Daoy (cell line): Measurements from ENCODE around the gene DDX47. TPM values are rescaled to one million over a fixed set of nuclear protein-coding genes. Genes with fewer than 3 reads are reported as not detected.

Experiments
- DNase-seq: peaks from one replicate; pipeline ENCODE4 v3.0.0-alpha.2; 2015; ENCODE audit warnings: low read depth
- total RNA-seq: library from RNA; depleted of rRNA; stranded (reverse); fragments of >200 nt; shearing (Covaris generic); gene quantifications from 2 replicates; pipeline ENCODE4 v1.2.3, GENCODE V29; 2014; rRNA removed

The DDX47 gene
- total RNA-seq: 229 and 269 TPM in 2 replicates

DNA sequence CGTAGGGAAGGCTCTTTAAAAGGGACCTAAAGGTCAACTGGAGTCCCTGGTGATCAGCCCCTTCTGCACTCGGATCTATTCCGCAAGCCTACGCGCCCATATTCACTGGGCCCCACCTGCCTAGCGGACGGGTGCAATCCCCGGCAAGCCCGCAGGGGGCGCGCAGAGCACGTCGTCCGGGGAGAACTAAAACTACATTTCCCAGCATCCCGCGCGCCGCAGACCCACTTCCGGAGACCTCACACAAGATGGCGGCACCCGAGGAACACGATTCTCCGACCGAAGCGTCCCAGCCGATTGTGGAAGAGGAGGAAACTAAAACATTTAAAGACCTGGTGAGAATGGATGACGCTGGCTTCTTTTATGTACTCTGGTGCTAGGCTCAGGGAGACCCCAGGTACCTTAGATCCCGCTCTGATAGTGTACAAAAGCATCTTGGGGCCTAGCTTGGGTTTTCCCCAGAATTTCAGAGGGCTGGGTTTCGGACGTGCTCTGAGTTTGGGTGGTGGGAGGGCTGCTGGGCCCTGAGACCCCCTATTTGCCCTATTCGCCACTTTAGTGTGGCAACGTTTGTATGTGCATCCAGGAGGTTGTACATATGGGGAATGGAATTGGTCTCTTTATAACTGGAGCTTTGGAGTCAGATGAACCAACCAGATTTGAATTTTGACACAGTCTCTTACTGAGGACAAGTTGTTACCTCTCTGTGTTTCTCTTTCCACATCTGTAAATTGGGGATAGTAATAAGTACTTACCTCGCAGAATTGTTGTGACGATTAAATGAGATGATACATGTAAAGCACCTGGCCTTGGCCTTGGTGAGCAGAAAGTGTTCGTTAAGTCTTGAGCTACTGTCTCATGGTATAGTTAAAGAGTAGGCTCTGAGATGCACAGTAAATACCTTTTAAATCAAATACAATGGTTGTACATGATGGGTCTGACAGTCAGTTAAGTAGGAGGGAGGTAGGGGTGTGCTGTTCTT is at the start of gene DDX47:
Gene DDX47, plus strand, starts transcription at position 227 of the 982 bp plus-strand sequence. Its CDS starts 22 bp downstream, at position 249.
- DNase-seq: peak; percentile 96

DNA sequence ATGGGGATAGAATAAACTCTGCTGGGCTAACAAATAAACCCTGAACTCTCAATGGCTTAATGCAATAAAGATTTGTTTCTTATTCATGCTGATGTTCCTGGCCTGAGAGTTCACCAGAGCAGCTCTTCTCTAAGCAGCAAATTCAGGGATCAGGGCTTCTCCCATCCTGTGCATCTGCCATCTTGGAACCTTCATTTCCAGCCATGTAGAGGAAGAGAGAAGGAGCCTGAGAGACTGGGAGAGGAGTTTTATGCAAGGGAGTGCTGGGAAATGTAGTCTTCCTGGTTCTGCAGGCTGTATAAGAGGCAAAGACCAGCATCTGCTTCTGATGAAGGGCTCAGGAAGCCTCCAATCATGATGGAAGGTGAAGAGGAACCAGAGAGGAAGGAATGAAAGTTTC is 48.3 kb upstream of the DDX47 start:
- no peak for DNase-seq

DNA sequence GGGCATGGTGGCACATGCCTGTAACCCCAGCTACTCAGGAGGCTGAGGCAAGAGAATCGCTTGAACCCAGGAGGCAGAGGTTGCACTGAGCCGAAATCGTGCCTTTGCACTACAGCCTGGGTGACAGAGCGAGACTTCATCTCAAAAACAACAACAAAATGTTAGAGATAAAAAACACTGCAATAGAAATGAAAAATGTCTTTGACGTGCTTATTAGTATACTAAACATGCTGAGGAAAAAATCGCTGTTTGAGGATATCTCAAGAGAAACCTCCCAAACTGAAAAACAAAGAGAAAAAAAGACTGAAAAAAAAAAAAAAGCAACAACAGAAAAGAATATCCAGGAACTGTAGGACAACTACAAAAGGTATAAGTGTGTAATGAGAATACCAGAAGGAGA is 42.9 kb upstream of the DDX47 start:
- DNase-seq: no peak

DNA sequence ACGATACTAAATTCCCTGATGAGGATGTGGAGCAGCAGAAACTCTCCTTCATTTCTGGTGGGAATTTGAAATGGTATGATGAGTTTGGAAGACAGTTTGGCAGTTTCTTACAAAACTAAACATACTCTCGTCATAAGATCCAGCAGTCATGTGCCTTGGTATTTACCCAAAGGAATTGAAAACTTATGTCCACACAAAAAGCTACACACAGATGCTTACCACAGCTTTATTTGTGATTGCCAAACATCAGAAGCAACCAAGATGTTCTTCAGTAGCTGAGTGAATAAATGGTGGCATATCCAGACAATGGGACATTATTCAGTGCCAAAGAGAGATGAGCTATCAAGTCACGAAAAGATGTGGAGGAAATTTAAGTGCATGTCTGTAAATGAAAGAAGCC is 38.4 kb upstream of the DDX47 start:
- no peak for DNase-seq

DNA sequence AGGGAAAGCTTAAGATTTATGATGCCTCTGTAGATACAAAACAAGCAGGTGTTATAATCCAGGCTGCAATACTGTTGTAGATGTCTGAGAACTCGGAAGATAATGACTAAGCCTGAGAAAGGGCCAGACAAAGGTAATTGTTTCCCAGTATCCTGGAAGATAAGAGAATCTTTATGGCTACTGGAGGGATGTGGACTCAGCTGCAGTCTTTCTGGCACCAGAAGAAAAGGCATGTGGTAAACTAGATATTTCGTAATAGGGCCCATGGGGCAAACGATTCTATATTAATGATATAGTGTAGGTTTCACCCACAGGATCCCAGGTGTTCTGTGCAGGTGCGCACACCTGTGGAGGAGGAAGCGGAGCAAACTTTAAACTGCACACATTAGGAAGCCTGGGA is 36.9 kb upstream of the DDX47 start:
- DNase-seq: peak; percentile 48

DNA sequence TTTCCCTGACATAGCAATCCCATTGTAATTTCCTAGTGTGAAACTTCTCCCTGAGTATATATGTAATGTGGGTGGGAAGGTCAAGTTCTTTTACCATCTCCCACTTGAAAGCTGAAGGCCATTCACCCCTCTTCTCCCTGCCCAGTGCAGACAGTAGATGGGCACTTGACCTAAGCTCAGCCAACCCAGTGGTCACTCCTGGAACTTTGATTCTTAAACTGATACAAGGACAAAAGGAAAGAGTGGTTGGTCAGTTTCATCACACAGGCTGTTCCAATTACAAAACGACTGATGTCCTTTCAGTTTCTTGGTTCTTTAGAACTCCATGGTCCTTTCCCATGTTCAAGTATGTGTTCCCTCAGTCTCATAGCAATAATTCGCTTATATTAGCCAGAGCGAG is 36.1 kb upstream of the DDX47 start:
- no peak for DNase-seq

DNA sequence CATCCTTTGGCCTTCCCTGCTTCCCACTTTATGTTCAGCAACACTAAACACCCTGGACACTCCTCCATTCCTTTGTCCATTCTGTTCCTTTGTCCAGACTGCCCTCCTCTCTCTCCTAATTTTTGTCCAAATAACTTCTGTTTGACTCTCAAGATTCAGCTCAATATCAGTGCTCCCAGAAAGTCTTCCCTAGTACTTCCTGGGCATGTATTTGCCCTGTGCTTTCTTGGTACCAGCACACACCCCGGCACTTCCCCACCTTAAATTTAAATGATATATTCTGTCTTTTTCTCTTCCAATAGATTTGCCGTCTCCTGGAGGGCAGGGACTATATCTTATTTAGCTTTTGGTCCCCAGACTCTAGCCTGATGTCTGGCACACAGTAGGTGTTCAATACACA is 34.1 kb upstream of the DDX47 start:
- DNase-seq: no peak

DNA sequence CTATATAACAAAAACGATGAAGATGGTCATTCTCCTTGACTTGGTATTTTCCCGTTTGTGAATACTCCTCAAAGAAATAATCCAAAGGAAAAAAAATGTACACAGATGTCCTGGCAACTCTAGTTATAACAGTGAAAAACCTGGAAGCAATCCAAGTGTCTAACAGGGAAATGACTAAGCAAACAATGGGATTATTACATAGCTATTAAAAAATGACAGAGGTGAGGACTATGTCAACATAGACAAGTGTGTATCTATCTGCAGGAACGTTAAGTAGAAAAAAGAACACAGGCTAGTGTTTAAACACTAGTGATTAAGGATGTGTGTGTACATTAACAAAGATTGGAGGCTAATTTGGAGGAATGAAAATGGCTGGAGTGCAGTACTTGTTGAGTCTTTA is 33.6 kb upstream of the DDX47 start:
- DNase-seq: peak; percentile 70

DNA sequence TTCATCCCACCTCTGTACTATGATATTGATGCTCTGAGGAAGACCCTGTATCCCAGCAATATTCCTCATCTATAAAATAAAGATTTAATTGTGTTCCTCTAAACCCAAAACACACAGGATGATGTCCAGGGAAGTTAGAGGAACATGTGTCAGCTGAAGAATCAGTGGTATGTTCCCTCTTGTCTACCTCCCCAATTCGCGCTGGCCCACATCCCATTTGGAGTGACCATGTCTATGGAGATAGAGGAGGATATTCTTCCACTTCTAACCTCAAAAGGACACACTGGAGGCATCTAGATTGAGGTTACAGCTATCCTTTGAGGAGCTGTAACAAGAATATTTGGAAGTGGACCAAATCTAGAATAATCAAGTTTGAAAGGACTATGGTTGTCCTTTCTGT is 29.0 kb upstream of the DDX47 start:
- no peak for DNase-seq

DNA sequence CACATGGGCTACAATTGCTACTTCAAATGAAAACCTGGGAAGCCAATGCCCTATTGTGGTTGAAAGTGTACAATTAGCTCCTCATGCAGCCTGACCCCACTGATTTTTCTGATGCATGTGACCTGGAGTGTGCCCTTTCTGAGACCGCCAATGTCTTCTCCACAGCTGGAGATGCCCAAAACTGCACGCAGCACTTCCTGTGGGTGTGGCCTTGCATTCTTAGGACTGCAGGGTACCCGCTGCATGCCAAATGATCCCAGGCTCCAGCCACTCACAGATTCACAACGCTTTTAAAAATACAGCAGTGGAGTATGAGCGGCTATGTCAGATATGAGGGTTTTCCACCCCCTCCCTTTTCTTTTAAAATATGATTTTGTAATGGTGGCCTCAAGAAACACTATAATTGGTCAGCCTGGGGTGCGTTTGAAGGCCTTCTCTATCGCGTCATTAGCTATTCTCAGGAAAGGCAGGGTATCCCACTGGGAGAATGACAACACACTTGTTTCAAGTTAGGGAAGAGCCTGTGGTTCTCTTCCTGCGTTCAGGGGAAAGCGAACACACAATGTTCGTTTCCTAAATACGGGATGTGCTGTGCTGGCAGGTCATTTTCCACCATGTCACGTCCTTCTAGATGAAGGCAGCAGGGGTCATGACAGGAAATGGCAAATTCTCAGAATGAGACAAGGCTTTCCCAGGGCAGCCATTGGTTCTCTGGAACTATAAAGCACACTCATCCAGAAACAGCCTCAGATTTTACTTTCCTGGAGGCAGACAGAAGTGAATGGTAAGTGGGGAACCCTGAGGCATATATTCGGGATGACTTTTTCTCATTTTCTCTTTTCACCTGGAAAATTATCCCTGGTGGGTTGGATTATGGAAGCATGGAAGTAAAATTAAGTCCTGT is 28.0 kb upstream of the DDX47 start, which contains the start of gene APOLD1:
Gene APOLD1, plus strand, starts transcription at position 749 of the 904 bp plus-strand sequence. Its CDS starts 33 bp downstream, at position 782.
- DNase-seq: no peak

DNA sequence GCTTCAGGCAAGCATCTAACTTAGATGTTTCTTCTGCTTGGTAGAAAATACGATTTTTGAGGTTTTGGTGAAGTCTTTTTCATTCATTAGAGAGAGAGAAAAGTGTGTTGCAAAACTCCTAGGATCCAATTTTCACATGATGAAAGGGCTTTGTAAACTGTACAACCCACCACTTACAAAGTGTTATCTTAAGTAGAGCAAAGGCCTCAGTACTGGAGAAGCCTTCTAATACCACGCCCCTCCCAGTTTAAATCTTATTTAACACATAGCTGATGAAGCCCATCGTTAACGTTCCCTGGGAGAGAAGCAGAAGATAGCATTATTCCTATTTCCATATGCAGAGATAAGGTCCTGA is 26.8 kb upstream of the DDX47 start:
- DNase-seq: no peak

DNA sequence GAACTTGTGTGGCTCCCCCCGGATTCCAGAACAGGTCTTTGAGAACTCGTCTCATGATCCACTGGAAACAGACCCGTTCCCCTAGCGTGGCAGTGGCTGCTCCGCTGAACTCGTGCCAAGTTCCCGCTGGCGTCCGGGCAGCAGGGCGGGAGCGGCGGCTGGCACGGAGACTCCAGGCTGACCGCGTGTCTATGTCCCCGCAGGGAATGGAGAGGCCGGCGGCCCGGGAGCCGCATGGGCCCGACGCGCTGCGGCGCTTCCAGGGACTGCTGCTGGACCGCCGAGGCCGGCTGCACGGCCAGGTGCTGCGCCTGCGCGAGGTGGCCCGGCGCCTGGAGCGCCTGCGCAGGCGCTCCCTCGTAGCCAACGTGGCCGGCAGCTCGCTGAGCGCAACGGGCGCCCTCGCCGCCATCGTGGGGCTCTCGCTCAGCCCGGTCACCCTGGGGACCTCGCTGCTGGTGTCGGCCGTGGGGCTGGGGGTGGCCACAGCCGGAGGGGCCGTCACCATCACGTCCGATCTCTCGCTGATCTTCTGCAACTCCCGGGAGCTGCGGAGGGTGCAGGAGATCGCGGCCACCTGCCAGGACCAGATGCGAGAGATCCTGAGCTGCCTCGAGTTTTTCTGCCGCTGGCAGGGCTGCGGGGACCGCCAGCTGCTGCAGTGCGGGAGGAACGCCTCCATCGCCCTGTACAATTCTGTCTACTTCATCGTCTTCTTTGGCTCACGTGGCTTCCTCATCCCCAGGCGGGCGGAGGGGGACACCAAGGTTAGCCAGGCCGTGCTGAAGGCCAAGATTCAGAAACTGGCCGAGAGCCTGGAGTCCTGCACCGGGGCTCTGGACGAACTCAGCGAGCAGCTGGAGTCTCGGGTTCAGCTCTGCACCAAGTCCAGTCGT is 26.2 kb upstream of the DDX47 start:
- peak; percentile 91 for DNase-seq

DNA sequence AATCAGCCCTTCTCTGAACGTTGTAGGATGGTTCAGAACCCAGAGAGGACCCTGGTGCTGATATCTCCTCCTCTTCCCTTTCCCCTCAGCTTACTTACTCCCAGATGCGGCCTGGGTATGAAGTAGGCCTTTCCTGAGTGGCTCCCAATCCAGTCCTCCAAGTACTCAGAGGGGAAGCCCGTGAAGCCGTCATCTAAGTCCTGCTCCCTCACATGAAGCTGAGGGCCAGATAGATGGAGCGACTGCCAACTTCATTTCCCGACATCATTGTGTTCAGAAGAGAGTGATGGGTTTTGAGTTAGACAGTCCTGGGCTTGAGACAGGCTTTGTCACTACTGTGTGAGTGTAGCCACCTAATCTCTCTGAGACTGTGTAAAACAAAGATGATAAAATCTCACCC is 25.0 kb upstream of the DDX47 start:
- DNase-seq: peak; percentile 25

DNA sequence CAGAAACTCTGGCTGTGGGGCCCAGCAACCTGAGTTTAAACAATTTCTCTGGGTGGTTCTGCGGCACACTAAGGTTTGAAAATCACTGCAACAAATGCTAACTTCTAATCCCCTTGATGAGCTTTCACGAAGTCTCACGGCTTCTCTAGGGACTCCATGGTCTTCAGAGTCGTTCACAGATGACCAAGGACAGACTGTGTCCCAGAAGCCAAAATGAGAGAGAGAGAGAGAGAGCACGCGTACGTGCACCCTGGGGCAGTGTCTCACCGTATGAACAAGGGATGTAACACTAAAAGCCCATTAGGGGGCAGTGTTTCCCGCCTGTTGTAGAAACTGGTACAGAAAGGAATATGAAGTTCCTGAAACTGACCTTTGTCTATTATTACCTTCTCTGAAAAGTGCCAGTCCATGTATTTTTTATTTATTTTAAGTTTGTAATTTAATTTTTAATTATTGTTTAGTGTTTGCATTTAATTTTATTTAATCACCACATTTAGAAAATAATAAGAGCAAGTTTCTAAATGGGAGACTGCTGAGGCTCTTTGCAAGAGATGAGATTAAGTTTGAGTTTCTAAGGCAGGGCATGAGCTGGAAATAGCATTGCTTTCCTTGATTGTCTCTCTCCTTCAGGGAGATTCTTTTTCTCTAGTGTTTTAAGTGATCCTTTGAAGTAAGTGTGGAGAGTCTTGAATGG is 24.3 kb upstream of the DDX47 start:
- DNase-seq: peak; percentile 84

DNA sequence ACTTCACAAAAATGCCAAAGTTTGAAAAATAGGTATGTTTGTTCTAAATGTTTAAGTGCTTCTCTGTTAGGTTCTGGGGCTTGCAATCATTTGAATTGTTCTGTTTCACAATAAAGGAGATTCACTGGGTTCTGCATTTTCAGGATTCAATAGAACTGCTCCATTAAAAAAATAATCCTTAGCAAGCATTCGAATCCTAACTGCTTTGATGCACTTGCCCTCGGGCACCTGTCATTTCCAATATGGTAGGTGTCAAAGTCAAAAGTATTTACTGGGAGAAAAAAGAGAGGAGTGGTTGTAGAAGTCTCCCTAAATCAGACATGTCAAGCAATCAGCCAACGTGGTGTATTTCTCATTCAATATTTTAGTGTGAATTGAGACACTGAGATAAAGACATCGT is 22.2 kb upstream of the DDX47 start:
- no peak for DNase-seq

DNA sequence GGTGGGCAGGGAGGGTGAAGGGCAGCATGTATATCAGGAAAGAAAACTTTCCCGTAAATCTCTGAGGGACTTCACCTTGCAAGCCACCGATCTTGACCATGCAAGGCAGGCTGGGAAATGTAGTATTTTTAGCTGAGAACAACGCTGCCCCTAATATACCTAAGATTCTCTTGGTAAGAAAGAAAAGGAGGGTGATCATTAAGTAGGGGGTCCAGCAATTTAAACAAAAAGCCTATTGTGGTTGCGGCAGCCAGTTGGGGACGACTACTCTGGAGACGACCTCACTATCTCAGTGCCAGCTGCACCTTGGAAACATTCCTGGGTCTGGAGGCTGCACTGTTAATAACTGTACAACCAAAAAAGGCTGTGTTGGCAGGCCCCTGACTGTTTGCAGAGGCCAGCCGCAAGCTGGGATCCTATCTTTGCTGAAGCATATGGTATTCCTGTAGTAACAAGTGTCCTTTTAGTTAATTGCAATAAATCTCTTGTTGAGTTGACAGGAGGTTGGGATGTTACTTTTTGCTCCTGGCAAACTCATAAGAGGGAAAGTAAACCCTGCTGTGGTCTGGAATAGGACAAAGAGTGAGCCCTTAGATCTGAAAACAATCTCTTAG is 21.3 kb upstream of the DDX47 start:
- peak; percentile 43 for DNase-seq

DNA sequence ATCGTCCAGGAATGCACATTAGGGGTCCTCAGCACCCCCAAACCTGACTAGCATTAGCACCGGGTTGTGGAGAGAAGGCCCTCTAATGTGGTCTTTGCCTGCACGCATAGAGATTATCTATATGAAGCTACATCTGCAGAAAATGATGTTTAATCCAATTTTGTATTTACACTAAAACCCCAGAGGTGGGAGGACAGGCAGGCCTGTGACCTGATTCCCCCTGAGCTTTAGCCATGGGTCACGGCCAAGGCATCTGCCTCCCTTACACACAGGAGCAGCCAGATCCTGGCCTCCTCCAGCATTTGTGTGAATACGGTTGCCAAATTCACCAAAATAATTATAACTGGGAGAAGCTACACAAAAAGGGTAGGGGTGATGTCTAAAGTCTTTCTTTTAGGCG is 20.7 kb upstream of the DDX47 start:
- no peak for DNase-seq

DNA sequence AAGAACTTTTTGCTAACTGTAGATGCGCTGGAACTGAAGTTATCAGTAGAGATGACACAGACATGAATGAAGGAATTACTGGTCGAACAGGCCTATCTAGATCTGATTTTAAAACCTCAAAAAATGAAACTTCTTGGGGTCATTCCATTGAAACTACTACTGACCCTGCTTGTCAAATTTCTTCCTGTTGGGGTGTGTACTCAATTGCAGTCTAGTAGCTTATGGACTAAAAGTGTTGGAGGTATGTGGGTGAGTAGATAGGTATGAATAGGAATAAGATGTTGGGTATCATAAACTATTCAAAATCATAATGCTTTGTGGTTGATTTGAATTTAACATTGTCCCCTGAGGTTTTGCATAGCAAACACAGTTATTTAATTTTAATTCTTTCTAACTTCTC is 18.5 kb upstream of the DDX47 start:
- no peak for DNase-seq

DNA sequence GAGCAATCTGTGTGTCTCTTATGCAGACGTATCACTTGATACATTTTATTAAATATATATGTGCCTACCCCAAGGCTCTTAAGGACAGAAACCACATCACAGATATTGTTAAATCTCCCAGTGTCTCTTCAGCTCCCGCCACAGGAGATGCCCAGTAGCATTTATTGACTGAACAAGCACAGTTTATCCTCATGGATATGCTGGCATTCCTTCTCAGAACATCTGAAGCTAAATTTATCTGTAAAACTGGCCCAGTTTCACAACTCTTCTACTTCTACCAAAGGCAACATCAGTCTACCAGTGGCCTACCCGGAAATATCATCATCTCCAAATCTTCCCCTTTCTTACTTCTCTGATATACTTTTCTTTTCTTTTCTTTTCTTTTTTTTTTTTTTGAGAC is 17.0 kb upstream of the DDX47 start:
- no peak for DNase-seq
